Neural crest cell (in vitro differentiated cells): ENCODE results near the gene KIF5A. TPM values are rescaled to one million over a fixed set of nuclear protein-coding genes. Genes with fewer than 3 reads are reported as not detected.

Experiments used
- DNase-seq: peaks from one replicate; pipeline ENCODE4 v3.0.0; 2021; ENCODE audit warnings: low read depth, mixed read lengths, low spot score
- H3K27ac Mint-ChIP-seq: one replicate; pipeline ENCODE4 v1.8.0; 2021; ENCODE audit warnings: mild to moderate bottlenecking, mixed read lengths; ENCODE audit not compliant: unreplicated experiment
- H3K27me3 Mint-ChIP-seq: 2 replicates; pipeline ENCODE4 v1.8.0; 2021; ENCODE audit warnings: low read depth, mild to moderate bottlenecking, mixed read lengths
- H3K36me3 Mint-ChIP-seq: 2 replicates; pipeline ENCODE4 v1.8.0; 2021; ENCODE audit warnings: low read depth, mild to moderate bottlenecking, mixed read lengths
- H3K4me1 Mint-ChIP-seq: 2 replicates; pipeline ENCODE4 v1.8.0; 2021; ENCODE audit warnings: mixed read lengths
- H3K4me3 Mint-ChIP-seq: one replicate; pipeline ENCODE4 v1.8.0; 2021; ENCODE audit warnings: mild to moderate bottlenecking, mixed read lengths
- H3K9me3 Mint-ChIP-seq: 2 replicates; pipeline ENCODE4 v1.8.0; 2021; ENCODE audit warnings: mixed read lengths
- total RNA-seq: library from RNA; stranded (reverse); gene quantifications from 2 replicates; pipeline ENCODE4 v1.2.1, GENCODE V29; 2021
- TF ChIP-seq, protein P1 (sequence below): fragments of 200-600 bp; sonication (generic); conservative IDR thresholded peaks from 2 replicates; pipeline ENCODE4 v1.5.0; 2021; ENCODE audit warnings: antibody characterized with exemption, mild to moderate bottlenecking

Gene KIF5A
- total RNA-seq, 1 donor from 2014 or later = 20.8 TPM

- Mint-ChIP-seq H3K36me3 (no peaks in the 10 kb centered on the region), H3K27me3 (peaks cover 51% of the 10 kb centered on the region), H3K4me1 (peaks cover 36% of the 10 kb centered on the region), H3K9me3 (no peaks in the 10 kb centered on the region), H3K4me3 (peak overlapping the region; percentile 99), H3K27ac (no peak overlapping the region)
- DNase-seq = no peak
- TF ChIP-seq, protein P1, sequence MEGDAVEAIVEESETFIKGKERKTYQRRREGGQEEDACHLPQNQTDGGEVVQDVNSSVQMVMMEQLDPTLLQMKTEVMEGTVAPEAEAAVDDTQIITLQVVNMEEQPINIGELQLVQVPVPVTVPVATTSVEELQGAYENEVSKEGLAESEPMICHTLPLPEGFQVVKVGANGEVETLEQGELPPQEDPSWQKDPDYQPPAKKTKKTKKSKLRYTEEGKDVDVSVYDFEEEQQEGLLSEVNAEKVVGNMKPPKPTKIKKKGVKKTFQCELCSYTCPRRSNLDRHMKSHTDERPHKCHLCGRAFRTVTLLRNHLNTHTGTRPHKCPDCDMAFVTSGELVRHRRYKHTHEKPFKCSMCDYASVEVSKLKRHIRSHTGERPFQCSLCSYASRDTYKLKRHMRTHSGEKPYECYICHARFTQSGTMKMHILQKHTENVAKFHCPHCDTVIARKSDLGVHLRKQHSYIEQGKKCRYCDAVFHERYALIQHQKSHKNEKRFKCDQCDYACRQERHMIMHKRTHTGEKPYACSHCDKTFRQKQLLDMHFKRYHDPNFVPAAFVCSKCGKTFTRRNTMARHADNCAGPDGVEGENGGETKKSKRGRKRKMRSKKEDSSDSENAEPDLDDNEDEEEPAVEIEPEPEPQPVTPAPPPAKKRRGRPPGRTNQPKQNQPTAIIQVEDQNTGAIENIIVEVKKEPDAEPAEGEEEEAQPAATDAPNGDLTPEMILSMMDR = no peak
Measured at GRCh38 chr12:57547288-57548012, 2.4 kb upstream of the KIF5A start.

GRCh38 chr12:57548013-57548315 lies 1.9 kb upstream of the KIF5A start:
- H3K27me3 Mint-ChIP-seq = peaks cover 56% of the 10 kb centered on the region
- H3K9me3 Mint-ChIP-seq = no peaks in the 10 kb centered on the region
- TF ChIP-seq, protein P1 = no peak
- H3K27ac Mint-ChIP-seq = no peak overlapping the region
- no peaks in the 10 kb centered on the region for H3K36me3 Mint-ChIP-seq
- H3K4me3 Mint-ChIP-seq = peak overlapping the region; percentile 99
- H3K4me1 Mint-ChIP-seq = peaks cover 41% of the 10 kb centered on the region
- DNase-seq = no peak

DNA sequence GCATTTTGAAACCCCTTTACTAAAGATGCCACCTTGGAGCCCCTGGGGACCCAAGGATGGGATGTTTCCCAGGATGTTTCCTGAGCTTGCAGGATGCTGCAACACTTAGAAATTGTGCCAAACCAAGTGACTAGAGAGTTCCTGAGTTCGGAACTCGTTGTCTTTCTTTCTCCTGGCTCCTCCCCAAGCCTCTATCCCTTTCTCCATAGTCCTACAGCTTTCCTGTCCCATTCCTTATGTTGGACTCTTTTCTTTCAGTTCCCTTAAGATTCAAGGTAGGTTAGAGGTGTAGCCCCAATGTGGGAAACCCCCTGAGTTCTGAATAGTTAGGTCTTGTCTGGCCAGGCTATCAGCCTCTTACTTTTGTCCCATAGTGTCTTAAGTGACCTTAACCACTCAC lies 1.4 kb upstream of the KIF5A start:
- TF ChIP-seq, protein P1 = no peak
- H3K4me1 Mint-ChIP-seq = peaks cover 47% of the 10 kb centered on the region
- H3K27ac Mint-ChIP-seq = no peak overlapping the region
- no peaks in the 10 kb centered on the region for H3K9me3 Mint-ChIP-seq
- peak overlapping the region; percentile 99 for H3K4me3 Mint-ChIP-seq
- H3K27me3 Mint-ChIP-seq = peaks cover 61% of the 10 kb centered on the region
- no peaks in the 10 kb centered on the region for H3K36me3 Mint-ChIP-seq
- no peak for DNase-seq

GRCh38 chr12:57549203-57549908 lies 488 bp upstream of the KIF5A start:
- no peaks in the 10 kb centered on the region for H3K36me3 Mint-ChIP-seq
- TF ChIP-seq, protein P1 = no peak
- no peaks in the 10 kb centered on the region for H3K9me3 Mint-ChIP-seq
- H3K4me3 Mint-ChIP-seq = peak overlapping the region; percentile 99
- H3K27ac Mint-ChIP-seq = no peak overlapping the region
- H3K27me3 Mint-ChIP-seq = peaks cover 67% of the 10 kb centered on the region
- no peak for DNase-seq
- H3K4me1 Mint-ChIP-seq = peaks cover 52% of the 10 kb centered on the region

GRCh38 chr12:57550641-57551549 lies 1.1 kb downstream of the KIF5A start:
- Mint-ChIP-seq H3K4me1 (peaks cover 39% of the 10 kb centered on the region), H3K27ac (no peak overlapping the region), H3K27me3 (peaks cover 67% of the 10 kb centered on the region), H3K36me3 (no peaks in the 10 kb centered on the region), H3K9me3 (no peaks in the 10 kb centered on the region), H3K4me3 (peak overlapping the region; percentile 87)
- TF ChIP-seq, protein P1 = no peak
- no peak for DNase-seq
